Measurements from ENCODE around the gene SLC22A23.

Gene SLC22A23

GRCh38 chr6:3323148-3323547, 133.7 kb downstream of the SLC22A23 start:
- no peak for DNase-seq

- no peak for DNase-seq
Observed at GRCh38 chr6:3322366-3322890, 134.4 kb downstream of the SLC22A23 start.

DNA sequence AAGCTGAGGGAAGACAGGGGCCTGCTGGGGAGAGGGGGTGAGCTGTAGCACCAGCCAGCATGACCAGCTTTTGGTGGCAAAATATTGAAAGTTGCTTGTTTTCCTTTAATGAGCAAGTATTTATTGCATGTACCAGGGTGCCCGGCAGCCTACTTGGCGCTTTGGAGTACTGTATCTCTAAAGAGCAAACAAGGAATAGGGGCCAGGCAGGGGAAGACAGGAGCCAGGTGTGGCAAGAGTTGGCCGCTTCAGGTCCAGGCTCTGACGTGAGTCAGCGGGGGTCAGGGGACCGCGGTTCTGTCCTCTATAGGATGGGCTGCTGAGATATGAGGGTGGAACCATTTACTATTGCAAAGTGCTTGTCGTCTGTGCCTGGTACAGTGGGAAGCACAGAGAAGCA, 135.0 kb downstream of the SLC22A23 start:
- no peak for DNase-seq

DNA sequence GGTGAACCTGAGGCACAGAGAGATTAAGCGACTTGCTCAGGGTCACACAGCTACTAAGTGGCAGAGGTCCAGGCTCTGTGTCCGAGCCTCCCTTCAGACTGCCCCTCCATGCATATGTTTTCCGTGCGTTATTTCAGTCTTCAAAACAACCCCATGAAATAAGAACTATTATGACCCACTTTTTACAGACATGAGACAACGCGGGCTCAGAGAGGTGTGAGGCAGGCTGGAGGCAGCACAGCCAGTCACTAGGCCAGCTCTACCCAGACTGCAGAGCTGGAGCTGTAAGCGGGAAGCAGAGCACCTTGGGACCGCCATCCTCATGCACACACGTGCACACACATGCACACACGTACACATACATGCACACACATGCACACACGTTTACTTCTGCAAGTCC, 135.8 kb downstream of the SLC22A23 start:
- no peak for DNase-seq

GRCh38 chr6:3320238-3320811, 136.5 kb downstream of the SLC22A23 start:
- DNase-seq: no peak

DNA sequence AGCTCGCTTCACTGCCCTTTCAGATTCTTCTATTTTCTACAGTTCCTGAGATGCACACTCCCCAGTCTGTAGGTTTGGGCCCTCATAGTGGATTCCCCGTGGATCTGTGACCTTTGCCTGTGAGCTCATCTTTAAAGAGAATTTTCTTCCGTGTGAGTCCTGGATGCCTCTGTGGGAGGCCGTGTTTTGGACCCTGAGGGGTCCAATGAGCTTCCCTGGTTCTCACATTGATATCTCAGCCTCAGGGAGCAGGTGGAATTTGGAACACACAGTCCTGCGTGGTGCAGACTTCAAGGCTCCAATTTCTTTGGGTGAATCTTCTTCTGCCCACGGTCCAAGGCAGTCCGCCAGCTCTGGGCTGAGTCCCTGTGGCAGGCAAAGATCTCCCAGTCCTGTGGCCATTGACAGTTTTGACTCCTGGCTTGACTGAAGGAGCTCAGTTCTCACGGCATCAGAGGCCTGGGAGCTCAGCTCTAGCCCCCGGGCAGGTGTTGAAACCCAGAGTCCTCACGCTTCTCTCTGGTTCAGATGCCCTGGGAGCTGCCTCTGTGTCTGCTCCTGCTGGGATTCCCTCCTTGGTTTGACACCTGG, 137.1 kb downstream of the SLC22A23 start:
- DNase-seq: no peak

GRCh38 chr6:3318821-3319540, 137.9 kb downstream of the SLC22A23 start:
- DNase-seq: no peak

DNA sequence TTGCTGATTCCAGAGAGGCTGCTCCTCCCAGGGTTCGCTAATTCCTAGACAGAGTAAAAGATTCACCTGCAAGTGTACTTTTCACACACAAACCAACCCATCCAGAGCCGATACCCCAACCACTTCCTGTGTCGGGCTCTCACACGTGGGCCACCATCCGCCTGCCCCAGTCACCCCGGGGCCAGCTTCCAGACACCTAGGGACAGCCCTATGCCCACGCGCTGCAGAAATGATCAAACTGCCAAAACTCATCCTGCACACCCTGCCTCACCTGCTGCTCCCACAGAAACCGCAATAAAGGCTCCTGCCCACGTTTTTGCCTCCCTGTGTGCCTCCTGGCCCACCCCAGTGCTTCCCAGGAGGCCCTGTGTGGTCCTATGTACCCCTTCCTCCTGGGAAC, 138.6 kb downstream of the SLC22A23 start:
- no peak for DNase-seq

GRCh38 chr6:3317741-3318211, 139.1 kb downstream of the SLC22A23 start:
- DNase-seq: no peak

- no peak for DNase-seq
Observed at GRCh38 chr6:3316818-3317217, 140.0 kb downstream of the SLC22A23 start.

DNA sequence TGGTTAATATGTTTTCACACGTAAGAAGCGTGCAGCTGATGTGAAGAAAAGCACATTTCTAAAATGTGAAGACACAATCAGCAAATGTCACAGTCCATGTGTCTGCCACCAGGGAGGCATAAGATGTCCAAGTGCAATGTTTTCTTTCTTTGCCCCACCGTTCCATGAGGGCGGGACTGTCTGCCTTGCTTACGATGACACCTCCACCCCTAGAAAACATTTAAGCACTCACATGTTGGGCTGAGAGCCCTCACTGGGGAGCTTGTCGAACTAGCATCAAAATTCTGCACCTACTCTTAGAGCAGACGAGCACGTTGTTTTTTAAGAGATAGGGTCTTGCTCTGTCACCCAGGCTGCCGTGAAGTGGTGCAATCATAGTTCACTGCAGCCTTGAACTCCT, 140.5 kb downstream of the SLC22A23 start:
- no peak for DNase-seq

GRCh38 chr6:3315841-3316240, 141.0 kb downstream of the SLC22A23 start:
- DNase-seq: no peak

GRCh38 chr6:3314621-3315467, 142.0 kb downstream of the SLC22A23 start:
- no peak for DNase-seq

- no peak for DNase-seq
Observed at GRCh38 chr6:3314176-3314575, 142.7 kb downstream of the SLC22A23 start.

- peak in 2 of 58 donors; percentile 28 to 49 for DNase-seq
Observed at GRCh38 chr6:3312604-3313231, 144.1 kb downstream of the SLC22A23 start.

DNA sequence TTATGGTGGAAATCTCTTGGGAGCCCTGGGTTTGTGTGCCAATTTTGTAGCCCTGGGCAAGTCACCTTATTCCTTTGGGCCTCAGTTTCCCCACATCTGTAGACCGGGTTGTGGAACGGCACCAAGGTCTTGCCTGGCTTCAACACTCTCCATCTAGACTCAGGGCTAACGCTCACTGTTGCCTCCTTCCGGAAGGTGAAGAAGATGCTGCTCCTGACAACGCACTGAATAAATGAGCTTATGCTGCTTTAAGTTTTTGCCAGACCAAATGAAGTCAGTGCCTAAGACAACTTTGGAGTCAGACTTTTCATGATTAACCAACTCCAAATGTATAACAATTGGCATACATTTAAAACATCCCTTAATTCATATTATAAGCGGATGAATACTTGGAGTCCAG, 145.0 kb downstream of the SLC22A23 start:
- no peak for DNase-seq

DNA sequence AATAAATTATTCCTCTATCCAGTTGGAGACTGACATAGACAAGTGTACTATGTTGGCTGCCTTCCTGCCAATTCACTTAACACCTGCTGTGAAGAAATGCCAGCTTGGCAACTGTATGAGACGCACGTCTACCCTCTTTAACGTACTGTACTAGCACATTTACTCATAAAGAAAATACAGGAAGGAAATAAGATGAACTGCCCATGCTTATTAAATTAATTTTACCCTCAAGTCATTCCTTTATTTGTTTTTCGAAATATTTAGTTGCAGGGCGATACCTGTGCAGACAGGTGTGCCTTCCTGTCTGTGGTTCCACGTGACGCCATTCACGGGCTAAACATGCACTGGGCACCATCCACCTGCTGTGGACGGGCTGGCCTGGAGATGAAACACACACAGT, 146.1 kb downstream of the SLC22A23 start:
- no peak for DNase-seq

DNA sequence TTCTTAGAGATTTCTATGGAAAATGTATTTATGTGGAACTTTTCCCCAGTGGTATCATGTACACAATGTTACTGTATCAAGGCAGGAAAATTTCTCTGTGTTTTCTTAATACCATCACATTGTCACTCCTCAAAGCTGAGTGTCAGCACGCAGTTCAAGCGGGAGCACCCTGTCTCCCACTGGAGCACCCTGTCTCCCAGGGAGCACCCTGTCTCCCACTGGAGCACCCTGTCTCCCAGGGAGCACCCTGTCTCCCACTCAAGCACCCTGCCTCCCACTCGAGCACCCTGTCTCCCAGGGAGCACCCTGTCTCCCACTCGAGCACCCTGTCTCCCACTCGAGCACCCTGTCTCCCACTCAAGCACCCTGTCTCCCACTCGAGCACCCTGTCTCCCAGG, 146.8 kb downstream of the SLC22A23 start:
- DNase-seq: no peak

DNA sequence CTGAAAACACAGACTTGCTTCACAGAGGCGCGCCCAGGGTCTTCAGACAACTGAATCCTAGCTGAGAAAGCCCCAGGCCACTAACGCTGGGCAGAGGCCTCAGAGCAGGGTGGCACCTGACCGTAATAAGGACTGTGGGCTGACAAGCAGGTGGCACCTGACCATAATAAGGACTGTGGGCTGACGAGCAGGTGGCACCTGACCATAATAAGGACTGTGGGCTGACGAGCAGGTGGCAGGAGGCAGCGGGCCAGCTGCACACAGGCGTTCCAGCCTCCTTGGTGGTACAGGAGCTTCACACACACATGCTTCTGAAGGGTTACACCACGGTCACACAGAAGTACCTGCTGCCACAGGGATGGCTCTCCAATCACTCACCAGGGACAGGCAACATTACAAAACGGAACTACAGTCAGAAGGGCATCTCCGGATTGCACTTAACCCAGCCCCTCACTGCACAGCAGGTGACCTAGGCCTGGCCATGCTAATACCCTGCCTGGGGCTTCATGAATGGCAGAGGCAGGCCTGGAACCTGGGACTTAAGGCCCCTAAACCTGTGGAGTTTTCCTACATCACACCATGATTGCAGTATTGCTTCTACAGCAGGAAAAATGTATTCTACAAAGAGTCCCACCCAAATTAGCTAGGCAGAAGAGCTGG, 147.3 kb downstream of the SLC22A23 start:
- no peak for DNase-seq

GRCh38 chr6:3308106-3308505, 148.7 kb downstream of the SLC22A23 start:
- DNase-seq: no peak

DNA sequence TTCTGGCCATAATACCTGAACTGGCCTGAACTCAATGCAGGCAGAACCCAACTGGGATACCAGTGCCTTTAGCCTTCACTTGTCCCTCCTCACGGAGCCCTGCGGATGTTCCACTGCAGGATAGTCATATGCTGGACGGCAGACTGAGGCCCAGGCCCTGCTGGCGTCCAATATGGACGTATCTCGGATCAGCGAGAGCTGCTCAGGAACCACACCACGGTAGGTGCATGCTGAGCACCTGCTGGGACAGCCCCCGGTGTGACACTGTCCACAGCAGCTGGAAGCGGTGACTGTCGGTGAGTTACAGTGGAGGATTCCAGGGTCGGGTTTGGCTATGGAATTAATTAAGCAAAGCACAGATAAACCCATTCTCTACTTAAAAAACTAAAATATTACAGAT, 149.4 kb downstream of the SLC22A23 start:
- no peak for DNase-seq

All from anterior cingulate cortex (tissue), 58 donors.